Stimulated activated naive B cell treated with anti-CD40 and anti-IgM and Interleukin-4, amounts not matched to agents 10 μg/mL and 1 μg/mL and 100 μg/mL, for 72 hours (primary cell): Measurements from ENCODE around the gene RNF144B.
"Not testable (repeated sequence)": the region's sequence is repeated elsewhere in the genome, so short reads cannot be mapped to it uniquely, and the experiment has no call there.

Experiments used
- ATAC-seq, 2 donors: fragments of 150-1000 bp; cut with Tn5 transposase; replicated peaks; 2 replicates each; pipeline ENCODE4 v1.10.0; 2021; ENCODE audit warnings: moderate library complexity in 1 of 2
- DNase-seq: peaks from one replicate; pipeline ENCODE4 v3.0.0; 2021
- H3K27ac Mint-ChIP-seq: one replicate; pipeline ENCODE4 v1.8.0; 2022; ENCODE audit warnings: mild to moderate bottlenecking, mixed read lengths
- H3K27me3 Mint-ChIP-seq, 2 donors: one replicate each; pipeline ENCODE4 v1.8.0; 2022; ENCODE audit warnings: mixed read lengths in 2 of 2
- H3K36me3 Mint-ChIP-seq, 2 donors: one replicate each; pipeline ENCODE4 v1.8.0; 2022; ENCODE audit warnings: mixed read lengths in 2 of 2, mild to moderate bottlenecking in 1 of 2
- H3K4me1 Mint-ChIP-seq, 2 donors: one replicate each; pipeline ENCODE4 v1.8.0; 2022; ENCODE audit warnings: mixed read lengths in 2 of 2, mild to moderate bottlenecking in 1 of 2
- H3K4me3 Mint-ChIP-seq, 2 donors: one replicate each; pipeline ENCODE4 v1.8.0; 2022; ENCODE audit warnings: mild to moderate bottlenecking in 2 of 2, mixed read lengths in 2 of 2, moderate library complexity in 1 of 2
- H3K9me3 Mint-ChIP-seq, 2 donors: one replicate each; pipeline ENCODE4 v1.8.0; 2022; ENCODE audit warnings: mixed read lengths in 2 of 2, mild to moderate bottlenecking in 1 of 2

Gene RNF144B

DNA sequence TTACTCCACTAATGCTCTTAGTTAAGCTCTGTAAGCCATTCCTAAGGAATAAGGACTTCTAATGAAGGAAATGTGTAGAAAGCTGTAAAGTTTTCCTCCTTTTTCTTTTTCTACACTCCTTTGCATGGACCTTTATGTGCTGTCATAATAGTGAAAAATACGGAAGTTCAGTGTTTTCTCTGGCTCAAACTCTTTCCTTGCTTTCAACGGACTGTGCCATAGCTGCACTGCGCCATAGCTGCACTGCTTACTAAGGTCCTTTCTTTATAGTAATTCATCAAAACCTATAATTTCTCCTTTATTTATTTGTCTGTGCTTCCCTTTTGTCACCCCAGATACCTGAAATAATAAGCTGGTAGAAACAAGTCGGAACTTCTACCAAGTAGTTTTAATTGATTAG is 67.3 kb downstream of the RNF144B start:
- Mint-ChIP-seq H3K27me3 (no peaks in the 10 kb centered on the region), H3K27ac (no peak overlapping the region)

DNA sequence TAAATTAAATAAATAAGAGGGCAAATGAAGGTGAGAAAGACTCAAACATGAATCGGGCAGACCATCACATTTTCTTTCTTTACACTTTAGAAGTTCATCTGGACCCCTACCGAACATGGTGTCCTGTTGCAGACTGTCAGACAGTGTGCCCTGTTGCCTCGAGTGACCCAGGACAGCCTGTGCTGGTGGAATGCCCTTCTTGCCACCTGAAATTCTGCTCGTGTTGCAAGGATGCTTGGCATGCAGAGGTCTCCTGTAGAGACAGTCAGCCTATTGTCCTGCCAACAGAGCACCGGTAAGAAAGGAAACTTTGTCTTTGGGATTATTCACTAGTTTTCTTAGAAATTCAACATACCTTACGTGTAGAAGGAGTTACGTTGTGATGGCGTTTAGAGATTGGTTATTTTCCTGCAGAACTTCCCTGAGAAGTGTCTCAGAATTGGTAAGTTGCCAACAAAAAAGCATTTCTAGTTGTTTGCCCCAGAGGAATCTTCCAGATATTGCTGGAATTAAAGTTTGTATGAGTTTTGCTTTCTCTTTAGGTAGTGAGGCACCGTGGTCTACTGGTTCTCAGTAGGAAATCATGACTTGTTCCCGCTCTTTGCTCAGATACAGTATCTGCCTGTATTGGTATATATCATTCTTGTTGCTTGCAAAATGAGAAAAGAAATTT is 70.1 kb downstream of the RNF144B start:
- H3K4me1 Mint-ChIP-seq, result peaks cover 12 to 18% of the 10 kb centered on the region in 2 donors
- peaks cover 24 to 28% of the 10 kb centered on the region in 2 donors for H3K36me3 Mint-ChIP-seq
- no peak for DNase-seq
- peaks cover 0 to 2% of the 10 kb centered on the region in 2 donors for H3K9me3 Mint-ChIP-seq
- no peak for ATAC-seq
- no peak overlapping the region for H3K27ac Mint-ChIP-seq
- no peaks in the 10 kb centered on the region for H3K27me3 Mint-ChIP-seq
- no peak overlapping the region for H3K4me3 Mint-ChIP-seq

More for the DNA sequence above, 67.3 kb downstream of the RNF144B start:
- Mint-ChIP-seq H3K4me3 (no peak overlapping the region), H3K36me3 (peaks cover 7 to 10% of the 10 kb centered on the region in 2 donors), H3K9me3 (no peaks in the 10 kb centered on the region), H3K4me1 (peaks cover 10 to 15% of the 10 kb centered on the region in 2 donors)
- no peak for DNase-seq
- ATAC-seq, result no peak

DNA sequence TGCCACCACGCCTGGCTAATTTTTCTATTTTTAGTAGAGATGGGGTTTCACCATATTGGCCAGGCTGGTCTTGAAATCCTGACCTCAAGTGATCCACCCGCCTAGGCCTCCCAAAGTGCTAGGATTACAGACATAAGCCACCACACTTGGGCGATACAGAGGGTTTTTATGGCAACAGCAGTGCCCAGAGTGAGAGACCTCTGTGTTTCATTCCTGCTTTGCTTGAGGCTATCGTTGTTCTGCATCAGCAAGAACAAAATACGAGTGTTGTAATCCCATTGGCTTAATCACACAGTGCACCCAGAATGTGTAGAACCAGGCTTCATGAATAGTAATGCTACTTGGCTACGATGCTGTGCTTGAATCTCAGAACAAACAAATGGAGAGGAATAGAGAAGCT is 70.9 kb downstream of the RNF144B start:
- H3K27ac Mint-ChIP-seq, H3K4me3 Mint-ChIP-seq, DNase-seq, H3K27me3 Mint-ChIP-seq, H3K9me3 Mint-ChIP-seq, ATAC-seq: not testable (repeated sequence)
- Mint-ChIP-seq H3K36me3 (peaks cover 28 to 36% of the 10 kb centered on the region in 2 donors), H3K4me1 (peaks cover 16 to 25% of the 10 kb centered on the region in 2 donors)

DNA sequence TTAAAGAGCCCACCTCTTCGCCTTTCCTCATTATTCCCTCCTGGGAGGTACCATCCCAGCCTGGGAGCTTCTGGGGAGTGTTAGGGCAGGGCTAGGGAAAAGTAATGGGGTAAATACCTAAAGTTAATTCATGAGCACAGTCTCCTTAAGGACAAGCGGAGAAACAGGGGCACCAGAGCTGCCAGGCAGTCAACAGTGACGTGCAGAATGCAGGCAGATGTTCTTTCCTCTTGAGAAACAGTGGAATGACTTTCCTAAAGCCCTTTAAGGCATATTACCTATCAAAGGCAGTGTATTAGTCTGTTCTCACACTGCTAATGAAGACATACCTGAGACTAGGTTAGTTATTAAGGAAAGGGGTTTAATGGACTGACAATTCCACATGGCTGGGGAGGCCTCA is 76.3 kb downstream of the RNF144B start:
- Mint-ChIP-seq H3K9me3 (peaks cover 8 to 14% of the 10 kb centered on the region in 2 donors), H3K36me3 (peaks cover 47 to 49% of the 10 kb centered on the region in 2 donors), H3K27ac (no peak overlapping the region), H3K4me3 (no peak overlapping the region), H3K27me3 (no peaks in the 10 kb centered on the region), H3K4me1 (peaks cover 15% of the 10 kb centered on the region in 2 donors)
- DNase-seq, result no peak
- no peak for ATAC-seq

DNA sequence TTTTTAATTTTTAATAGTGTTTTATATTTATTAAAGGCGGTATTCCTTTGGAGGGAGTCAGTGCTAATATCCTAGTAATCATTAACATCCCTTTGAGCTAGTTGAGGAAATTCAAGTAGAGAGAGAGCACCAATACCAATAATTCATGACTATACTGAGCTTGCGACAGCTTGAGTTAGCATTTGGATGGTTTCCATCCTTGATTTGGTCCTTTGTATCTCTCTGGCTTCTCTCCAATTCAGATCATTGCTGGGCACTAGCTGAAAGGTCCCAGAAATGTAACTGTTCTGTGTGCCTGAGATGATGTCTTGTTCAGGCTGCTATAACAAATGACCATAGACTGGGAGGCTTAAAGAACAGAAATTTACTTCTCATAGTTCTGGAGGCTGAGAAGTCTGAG is 77.0 kb downstream of the RNF144B start:
- no peak for ATAC-seq
- peaks cover 8 to 14% of the 10 kb centered on the region in 2 donors for H3K9me3 Mint-ChIP-seq
- H3K4me3 Mint-ChIP-seq, result no peak overlapping the region
- DNase-seq, result no peak
- peaks cover 46 to 49% of the 10 kb centered on the region in 2 donors for H3K36me3 Mint-ChIP-seq
- H3K4me1 Mint-ChIP-seq, result peaks cover 15% of the 10 kb centered on the region in 2 donors
- no peak overlapping the region for H3K27ac Mint-ChIP-seq
- H3K27me3 Mint-ChIP-seq, result no peaks in the 10 kb centered on the region

DNA sequence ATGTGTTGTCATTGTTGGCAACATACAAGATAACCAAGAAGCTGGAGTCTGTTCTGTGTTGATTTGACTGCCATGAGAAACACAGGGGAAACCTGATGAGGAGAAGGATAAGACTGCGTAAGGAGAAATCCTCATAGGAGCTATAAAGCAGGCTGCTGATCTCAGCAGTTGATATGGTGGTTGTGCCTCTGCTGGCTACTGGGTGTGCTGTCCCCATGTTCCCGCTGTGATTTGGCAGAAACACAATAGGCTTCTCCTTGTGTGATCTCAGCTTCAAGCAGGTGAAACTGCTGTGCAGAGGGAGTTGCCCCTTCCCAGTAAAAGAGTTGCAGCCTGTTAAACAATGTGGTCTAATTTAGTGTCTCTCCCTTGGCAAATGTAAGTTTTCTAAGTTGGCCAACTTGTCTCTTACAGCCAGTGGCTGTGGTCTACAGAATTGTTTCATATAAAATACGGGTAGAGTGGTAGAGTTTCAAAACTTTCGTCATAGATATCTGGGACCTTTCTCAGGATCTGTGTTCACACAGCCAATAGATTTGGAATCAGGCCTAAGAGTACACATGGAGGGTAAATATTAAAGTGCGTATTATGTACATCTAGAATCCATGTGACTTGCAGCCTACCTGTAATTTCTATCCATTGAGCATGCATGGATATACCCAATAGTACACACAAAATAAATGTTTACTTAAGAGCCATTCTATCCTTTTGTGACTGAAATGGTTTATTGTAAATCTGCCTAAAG is 78.4 kb downstream of the RNF144B start:
- Mint-ChIP-seq H3K4me1 (peaks cover 15% of the 10 kb centered on the region in 2 donors), H3K27me3 (no peaks in the 10 kb centered on the region), H3K9me3 (peaks cover 6 to 14% of the 10 kb centered on the region in 2 donors), H3K36me3 (peaks cover 37 to 41% of the 10 kb centered on the region in 2 donors), H3K4me3 (no peak overlapping the region), H3K27ac (no peak overlapping the region)
- ATAC-seq (no peak), DNase-seq (no peak)

DNA sequence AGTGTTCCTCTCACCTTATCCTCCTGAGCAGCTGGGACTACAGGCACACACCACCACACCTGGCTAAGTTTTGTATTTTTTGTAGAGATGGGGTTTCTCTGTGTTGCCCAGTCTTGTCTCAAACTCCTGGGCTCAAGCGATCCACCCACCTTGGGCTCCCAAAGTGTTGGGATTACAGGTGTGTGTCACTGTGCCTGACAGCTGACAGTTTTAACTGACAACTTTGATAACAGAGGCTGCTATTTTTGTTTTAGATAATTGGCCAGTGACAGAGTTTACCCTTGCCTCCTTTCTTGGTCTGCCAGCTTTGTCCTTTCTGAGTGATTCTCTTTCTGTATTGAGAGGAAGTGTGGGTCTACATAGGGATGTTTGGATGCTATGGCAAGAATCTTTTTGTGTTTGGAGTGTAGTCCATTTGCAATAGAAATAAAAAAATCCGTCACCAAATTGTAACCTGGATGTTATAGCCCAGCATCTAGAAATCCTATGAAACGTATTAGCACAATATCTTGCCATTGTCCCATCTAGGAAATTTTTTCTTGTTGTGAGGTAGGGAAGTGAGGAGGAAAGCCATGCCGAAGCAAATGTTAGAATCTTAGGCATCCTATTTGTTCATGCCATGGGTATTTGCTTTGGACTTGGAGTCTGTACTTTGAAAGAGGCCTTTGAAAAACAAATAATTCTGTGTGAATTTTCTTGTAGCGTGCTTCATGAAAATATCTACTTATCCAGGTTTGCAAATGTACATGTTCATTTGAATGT is 80.8 kb downstream of the RNF144B start:
- peaks cover 6 to 7% of the 10 kb centered on the region in 2 donors for H3K9me3 Mint-ChIP-seq
- no peaks in the 10 kb centered on the region for H3K27me3 Mint-ChIP-seq
- DNase-seq (no peak), ATAC-seq (no peak)
- H3K27ac Mint-ChIP-seq, result no peak overlapping the region
- peaks cover 2 to 6% of the 10 kb centered on the region in 2 donors for H3K4me1 Mint-ChIP-seq
- no peak overlapping the region for H3K4me3 Mint-ChIP-seq
- peaks cover 21 to 25% of the 10 kb centered on the region in 2 donors for H3K36me3 Mint-ChIP-seq

DNA sequence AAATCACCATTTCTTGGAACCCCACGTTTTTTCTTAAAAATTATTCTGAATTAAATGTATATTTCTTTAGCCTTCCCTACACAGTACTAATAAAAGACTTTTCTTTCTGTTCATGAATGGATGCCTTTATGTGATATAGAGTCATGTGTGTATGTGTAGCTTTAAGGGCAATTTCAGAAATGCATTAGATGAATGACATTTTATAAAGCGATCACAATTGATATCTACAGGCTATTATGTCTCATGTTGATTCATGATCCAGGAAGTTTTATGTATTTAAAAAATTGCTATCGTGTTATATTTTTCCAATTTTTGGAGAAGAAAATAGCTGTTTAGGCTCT is 81.3 kb downstream of the RNF144B start:
- Mint-ChIP-seq H3K4me1 (peaks cover 6 to 7% of the 10 kb centered on the region in 2 donors), H3K27ac (no peak overlapping the region), H3K9me3 (peaks cover 2 to 4% of the 10 kb centered on the region in 2 donors), H3K27me3 (no peaks in the 10 kb centered on the region), H3K36me3 (peaks cover 17 to 20% of the 10 kb centered on the region in 2 donors), H3K4me3 (no peak overlapping the region)
- DNase-seq (no peak), ATAC-seq (no peak)

DNA sequence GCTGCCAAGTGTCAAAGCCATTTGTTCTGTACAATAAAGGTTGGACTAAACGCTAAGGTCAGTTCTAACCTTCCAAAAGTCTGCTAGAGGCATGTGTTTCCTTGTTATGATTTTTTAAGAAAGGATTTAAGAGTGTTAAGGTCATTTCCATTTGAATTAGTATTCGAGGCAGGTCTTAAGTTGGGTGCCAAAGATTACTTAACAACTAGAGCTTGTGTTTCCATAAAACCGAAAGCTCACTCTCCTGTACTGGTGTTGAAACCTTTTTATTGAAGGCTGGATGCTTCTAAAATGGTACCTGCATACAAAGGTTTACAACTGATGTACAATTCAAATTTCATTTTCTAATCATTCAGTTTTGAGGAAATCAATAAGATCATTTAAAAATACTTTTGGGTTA is 82.4 kb downstream of the RNF144B start:
- no peak for DNase-seq
- Mint-ChIP-seq H3K4me1 (peaks cover 7 to 14% of the 10 kb centered on the region in 2 donors), H3K27ac (no peak overlapping the region), H3K27me3 (no peaks in the 10 kb centered on the region), H3K9me3 (no peaks in the 10 kb centered on the region), H3K4me3 (no peak overlapping the region), H3K36me3 (peaks cover 13 to 17% of the 10 kb centered on the region in 2 donors)
- ATAC-seq, result no peak

DNA sequence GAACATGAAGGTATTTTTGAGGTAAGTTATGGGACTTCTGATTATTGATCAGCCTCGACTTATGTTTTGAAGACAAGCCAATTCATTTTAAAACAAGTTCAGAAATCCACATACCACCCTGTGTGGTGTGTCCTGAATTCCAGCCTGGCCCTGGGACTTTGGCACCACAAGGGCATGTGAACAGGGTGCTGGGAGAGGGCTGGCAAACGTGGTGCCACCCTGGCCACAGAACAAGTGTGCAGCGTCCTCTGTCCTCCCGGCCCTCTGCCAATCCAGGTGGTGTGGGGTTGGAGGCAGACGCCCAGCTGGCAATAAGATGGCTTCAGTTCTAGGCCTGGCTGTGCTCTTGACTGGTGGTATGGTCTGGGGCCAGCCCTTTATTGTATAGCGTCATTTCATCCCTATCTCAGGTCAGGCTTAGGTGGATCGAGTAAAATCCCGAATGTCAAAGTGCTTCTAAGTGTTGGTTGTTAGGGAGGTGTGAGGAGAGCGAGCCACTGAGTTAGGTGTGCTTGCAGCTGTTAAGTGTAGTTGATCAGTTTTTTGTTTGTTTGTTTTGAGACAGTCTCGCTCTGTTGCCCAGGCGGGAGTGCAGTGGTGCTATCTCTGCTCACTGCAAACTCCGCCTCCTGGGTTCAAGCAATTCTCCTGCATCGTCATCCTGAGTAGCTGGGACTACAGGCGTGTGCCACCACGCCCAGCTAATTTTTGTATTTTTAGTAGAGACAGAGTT is 84.2 kb downstream of the RNF144B start:
- DNase-seq, result no peak
- H3K4me1 Mint-ChIP-seq, result peaks cover 11 to 20% of the 10 kb centered on the region in 2 donors
- ATAC-seq, result no peak
- no peaks in the 10 kb centered on the region for H3K9me3 Mint-ChIP-seq
- no peak overlapping the region for H3K4me3 Mint-ChIP-seq
- H3K36me3 Mint-ChIP-seq, result peaks cover 0 to 6% of the 10 kb centered on the region in 2 donors
- H3K27me3 Mint-ChIP-seq, result no peaks in the 10 kb centered on the region
- no peak overlapping the region for H3K27ac Mint-ChIP-seq

DNA sequence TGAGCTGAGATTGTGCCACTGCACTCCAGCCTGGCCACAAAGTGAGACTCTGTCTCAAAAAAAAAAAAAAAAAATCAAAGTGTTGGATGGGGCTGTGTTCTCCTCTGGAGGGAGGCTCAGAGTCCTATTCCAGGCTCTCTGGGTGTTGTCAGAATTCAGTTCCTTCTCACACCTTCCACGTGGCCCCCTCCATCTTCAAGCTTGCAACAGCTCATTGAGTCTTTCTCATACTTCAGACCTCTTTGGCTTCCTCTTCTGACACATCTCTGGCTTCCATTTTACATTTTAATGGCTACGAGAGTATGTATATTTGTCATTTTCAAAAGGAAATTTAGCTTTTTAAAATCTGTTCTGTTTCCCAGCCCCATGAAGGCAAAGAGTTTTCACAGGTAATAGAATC is 85.8 kb downstream of the RNF144B start:
- no peaks in the 10 kb centered on the region for H3K27me3 Mint-ChIP-seq
- DNase-seq (no peak), ATAC-seq (peak in 1 of 2 donors; percentile 9)
- H3K27ac Mint-ChIP-seq, result no peak overlapping the region
- H3K9me3 Mint-ChIP-seq, result no peaks in the 10 kb centered on the region
- no peak overlapping the region for H3K4me3 Mint-ChIP-seq
- peaks cover 0 to 5% of the 10 kb centered on the region in 2 donors for H3K36me3 Mint-ChIP-seq
- peaks cover 22 to 36% of the 10 kb centered on the region in 2 donors for H3K4me1 Mint-ChIP-seq

DNA sequence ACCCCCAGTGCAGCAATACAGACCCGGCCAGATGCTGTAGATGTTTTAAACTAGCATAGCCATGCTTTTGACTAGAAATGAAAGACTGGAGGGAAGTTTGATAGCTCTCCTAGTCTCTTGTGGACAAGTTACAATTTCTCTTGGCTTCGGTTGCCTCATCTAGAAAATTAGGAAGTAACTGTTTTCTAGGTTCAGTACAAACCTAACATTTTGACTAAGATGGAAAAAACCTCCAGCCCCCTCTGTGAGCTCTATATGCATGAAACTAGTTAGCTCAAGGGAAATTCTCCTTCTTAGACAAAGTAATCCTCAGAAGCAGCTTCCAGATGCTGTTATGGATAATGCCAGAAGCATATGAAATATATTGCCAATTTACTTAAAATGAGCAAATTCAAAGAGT is 86.6 kb downstream of the RNF144B start:
- peaks cover 23 to 39% of the 10 kb centered on the region in 2 donors for H3K4me1 Mint-ChIP-seq
- peak overlapping the region; percentile 54 for H3K27ac Mint-ChIP-seq
- H3K9me3 Mint-ChIP-seq, result no peaks in the 10 kb centered on the region
- H3K27me3 Mint-ChIP-seq, result no peaks in the 10 kb centered on the region
- DNase-seq (peak; percentile 9), ATAC-seq (peak; percentile 85 to 86)
- H3K36me3 Mint-ChIP-seq, result peaks cover 0 to 2% of the 10 kb centered on the region in 2 donors
- no peak overlapping the region for H3K4me3 Mint-ChIP-seq

DNA sequence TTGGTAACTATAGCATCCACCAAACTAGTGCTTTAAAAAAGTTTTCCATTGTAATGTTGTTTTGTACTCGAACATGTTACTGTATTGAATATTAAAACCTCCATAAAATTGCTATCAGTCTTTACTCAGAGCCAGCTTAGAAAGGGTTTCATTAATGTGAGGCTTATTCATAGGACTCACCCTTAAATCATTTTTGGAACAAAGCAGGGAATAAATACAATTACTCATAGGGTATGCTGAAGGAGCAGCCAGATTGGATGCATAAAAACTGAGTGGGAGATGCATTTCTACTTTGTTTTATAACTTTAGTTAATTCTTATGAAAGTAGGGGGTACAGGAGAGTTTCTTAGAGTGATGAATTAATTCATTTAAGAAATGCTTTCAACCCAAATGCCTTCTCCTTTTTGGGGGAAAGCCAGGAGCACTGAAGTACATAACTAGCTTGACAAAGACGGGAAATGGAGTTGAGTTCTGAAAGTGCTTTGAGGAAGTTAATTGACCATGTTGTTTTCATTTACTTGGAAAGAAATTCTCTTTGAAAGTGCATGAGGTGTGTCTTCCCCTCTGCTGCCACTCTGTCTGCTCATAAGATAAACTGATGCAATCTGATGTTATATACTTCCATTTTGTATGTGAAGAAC is 90.3 kb downstream of the RNF144B start:
- H3K27me3 Mint-ChIP-seq, result no peaks in the 10 kb centered on the region
- no peak overlapping the region for H3K4me3 Mint-ChIP-seq
- peak; percentile 68 to 76 for ATAC-seq
- H3K27ac Mint-ChIP-seq, result no peak overlapping the region
- peaks cover 4 to 8% of the 10 kb centered on the region in 2 donors for H3K9me3 Mint-ChIP-seq
- H3K36me3 Mint-ChIP-seq, result peaks cover 6 to 8% of the 10 kb centered on the region in 2 donors
- H3K4me1 Mint-ChIP-seq, result peaks cover 31 to 52% of the 10 kb centered on the region in 2 donors
- DNase-seq, result no peak
